NCI-H1930 (cell line): ENCODE measurements around the gene HERC6.
"Not testable (repeated sequence)": the region's sequence is repeated elsewhere in the genome, so short reads cannot be mapped to it uniquely, and the experiment has no call there.

ENCODE experiments used
- DNase-seq, 2 experiments: peaks; one replicate each; lab custom pipeline; 2025; lab: John Stamatoyannopoulos, UW

Gene HERC6

GRCh38 chr4:88390128-88390527 is 11.5 kb downstream of the HERC6 start:
- DNase-seq: no peak

- DNase-seq: no peak
Observed at GRCh38 chr4:88391703-88392102, 13.1 kb downstream of the HERC6 start.

DNA sequence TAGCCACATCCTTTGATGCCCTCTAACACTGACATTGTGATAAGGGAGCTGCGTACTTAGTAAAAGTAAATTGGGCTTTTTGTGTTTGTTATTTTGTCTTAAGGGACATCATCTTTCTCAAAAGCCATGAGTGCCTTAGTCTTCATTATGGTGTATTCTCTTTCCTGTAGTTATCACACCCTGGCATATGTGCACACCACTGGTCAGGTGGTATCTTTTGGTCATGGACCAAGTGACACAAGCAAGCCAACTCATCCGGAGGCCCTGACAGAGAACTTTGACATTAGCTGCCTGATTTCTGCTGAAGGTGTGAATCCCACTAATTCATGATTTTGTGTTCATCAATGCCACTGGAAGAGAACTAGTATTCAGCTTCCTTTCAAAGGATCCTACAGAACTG is 18.0 kb downstream of the HERC6 start:
- DNase-seq: no peak

- no peak for DNase-seq
Observed at GRCh38 chr4:88398381-88398780, 19.7 kb downstream of the HERC6 start.

GRCh38 chr4:88409206-88409605 is 30.6 kb downstream of the HERC6 start:
- DNase-seq: no peak

GRCh38 chr4:88409789-88410188 is 31.1 kb downstream of the HERC6 start:
- no peak for DNase-seq

DNA sequence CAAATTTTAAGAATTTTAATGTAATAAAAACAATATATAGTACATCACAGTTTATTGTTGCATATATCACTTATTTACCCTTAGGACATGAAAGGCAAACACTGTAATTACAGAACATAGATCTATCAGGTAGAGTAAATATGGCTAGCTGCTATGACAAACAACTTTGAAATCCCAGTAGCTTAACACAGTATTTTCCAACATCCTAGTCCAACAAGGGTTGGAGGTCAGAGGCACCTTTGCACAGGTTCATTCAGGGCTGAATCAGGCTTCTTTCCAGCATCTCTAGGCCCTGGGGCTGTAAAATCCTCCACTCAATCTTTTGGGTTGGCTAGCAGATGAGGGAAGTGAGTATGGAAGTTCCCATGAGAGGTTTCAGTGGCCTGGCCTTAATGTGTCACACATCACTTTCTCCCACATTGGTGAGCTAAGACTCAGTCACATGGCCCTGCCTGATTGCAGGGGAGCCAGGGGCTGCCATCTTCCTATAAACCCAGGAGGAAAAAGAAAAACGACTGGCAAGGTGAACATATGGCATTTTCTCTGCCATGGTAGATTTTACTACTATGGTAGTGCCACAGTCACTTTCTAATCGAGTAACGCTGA is 32.9 kb downstream of the HERC6 start:
- DNase-seq: no peak

DNA sequence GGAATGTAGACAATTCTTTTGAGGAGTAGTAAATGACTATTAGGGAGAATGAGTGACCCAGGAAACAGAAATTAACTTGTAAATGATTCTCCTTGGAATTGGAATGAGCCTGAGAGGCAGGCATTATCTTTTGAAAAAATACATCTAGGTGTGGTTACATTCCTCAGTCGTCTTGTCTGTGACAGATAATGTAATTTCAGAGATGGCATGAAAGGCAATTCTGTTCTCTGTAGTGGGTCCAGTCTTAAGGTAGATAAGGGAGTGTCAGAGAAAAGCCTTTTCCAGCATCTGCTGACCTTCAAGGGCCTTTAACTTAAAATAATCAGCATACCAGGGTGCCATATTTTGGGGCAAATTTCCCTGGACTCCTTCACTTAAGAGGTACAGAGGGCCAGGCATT is 35.1 kb downstream of the HERC6 start:
- no peak for DNase-seq

DNA sequence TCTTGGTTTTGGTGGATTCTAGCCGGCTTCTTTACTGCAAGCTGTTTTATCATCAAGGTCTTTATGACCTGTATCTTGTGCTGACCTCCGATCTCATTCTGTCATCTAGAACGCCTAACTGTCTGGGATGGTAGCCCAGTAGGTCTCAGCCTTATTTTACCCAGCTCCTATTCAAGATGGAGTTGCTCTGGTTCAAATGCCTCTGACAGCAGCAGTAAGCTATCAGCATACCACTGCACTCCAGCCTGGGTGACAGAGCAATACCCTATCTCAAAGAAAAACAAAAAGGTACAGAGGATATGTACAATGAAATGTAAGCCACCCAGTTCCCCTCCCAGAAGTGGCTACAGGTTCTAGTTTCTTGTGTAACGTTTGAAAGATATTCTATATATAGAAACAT is 36.1 kb downstream of the HERC6 start:
- DNase-seq: no peak

DNA sequence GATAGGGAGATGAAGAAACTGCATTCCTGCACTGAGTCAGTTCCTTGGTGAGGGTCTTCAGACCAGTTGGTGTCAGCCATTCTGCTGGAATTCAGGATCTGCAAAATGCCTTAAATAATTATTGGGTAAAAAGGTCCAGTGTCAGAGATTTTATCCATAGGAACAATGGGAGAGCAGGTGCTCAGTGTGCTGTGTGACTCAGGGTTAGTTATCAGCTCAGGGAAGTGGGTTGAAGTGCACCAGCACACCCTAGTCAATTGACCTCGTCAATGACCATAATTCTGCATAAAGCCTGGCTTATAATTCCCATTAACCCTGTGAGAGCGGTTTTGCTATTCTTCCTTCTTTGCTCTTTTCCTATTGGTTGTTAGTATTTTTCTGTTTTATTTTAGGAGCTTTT is 37.3 kb downstream of the HERC6 start:
- no peak for DNase-seq

- DNase-seq: no peak
Observed at GRCh38 chr4:88418411-88418810, 39.8 kb downstream of the HERC6 start.

GRCh38 chr4:88419874-88420273 is 41.2 kb downstream of the HERC6 start:
- DNase-seq: no peak

- no peak for DNase-seq
Observed at GRCh38 chr4:88420844-88421243, 42.2 kb downstream of the HERC6 start.

DNA sequence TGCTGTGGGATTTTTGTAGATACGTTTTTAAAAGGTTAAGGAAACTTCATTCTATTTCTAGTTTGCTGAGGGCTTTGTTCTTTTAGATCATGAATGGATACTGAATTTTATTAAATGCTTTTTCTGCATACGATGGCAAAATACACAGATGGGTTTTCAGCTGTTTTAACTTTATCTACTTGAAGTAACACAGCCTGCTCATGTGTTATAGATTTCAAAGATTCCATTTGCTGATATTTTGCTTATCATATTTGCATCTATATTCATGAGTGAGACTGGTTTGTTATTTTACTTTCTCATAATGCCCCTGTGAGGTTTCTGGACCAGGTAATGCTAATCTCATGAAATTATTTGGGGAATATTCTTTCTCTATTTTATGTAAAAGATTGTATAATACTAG is 43.8 kb downstream of the HERC6 start:
- DNase-seq: no peak

GRCh38 chr4:88429401-88429800 is 50.7 kb downstream of the HERC6 start:
- no peak for DNase-seq

DNA sequence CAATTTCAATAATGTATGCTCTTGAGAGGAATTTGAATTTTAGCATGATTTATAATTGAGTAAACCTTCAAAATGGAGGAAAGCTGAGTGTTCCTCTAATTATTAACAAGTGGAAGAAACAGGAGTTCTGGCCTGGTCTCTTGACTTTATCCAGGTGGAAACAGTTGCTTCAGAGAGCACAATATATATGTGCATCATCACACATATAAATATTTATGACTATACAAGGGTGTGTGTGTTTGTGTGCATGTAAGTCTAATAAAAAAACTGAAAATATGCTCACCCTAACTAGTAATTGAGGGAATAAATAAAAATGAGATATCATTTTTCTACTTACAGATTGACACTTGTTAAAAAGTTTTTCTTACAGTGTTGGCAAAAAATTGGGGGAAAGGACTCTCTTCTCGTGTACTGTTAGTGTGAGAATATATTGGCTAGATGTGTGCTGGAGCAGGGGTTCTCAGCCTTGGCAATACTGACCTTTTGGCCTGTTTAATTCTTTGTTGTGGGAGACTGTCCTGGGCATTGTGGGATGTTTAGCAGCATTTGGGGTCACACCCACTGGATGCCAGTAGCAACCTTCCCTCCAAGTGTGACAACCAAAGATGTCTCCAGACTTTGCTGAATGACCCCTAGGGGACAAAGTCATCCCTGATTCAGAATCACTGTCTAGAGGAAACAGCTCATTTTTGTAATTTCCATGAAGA is 57.5 kb downstream of the HERC6 start:
- DNase-seq: no peak

GRCh38 chr4:88437873-88438272 is 59.2 kb downstream of the HERC6 start:
- DNase-seq: not testable (repeated sequence)

- DNase-seq: no peak
Observed at GRCh38 chr4:88439161-88439760, 60.6 kb downstream of the HERC6 start.

- DNase-seq: no peak
Observed at GRCh38 chr4:88440146-88440545, 61.5 kb downstream of the HERC6 start.

GRCh38 chr4:88441696-88442095 is 63.0 kb downstream of the HERC6 start:
- DNase-seq: no peak

- no peak for DNase-seq
Observed at GRCh38 chr4:88442689-88443191, 64.1 kb downstream of the HERC6 start.

- no peak for DNase-seq
Observed at GRCh38 chr4:88443486-88443885, 64.8 kb downstream of the HERC6 start.

DNA sequence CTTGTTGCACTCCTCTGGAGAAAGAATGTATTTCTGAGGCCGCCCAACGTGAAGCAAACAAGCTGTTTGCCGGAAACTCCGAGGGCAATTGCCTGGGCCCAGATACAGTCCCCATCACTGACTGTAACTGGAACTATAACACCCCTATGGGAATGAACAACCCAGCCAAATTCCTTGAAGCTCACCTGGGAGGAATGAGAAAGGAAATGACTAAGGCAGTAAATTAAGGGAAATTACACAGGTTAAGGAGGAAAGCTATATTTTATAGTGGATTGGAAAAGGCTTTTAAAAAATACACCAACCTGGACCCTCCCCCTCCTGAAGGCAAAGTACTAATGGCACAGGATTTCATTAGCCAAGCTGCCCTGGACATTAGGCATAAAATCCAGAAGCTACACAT is 66.6 kb downstream of the HERC6 start:
- no peak for DNase-seq
